ENCODE measurements around the gene SHISA7. TPM values are rescaled to one million over a fixed set of nuclear protein-coding genes. Genes with fewer than 3 reads are reported as not detected.
"Not testable (repeated sequence)": the region's sequence is repeated elsewhere in the genome, so short reads cannot be mapped to it uniquely, and the experiment has no call there.

Gene SHISA7
- total RNA-seq, 1 donor from 2014 or later: not detected

GRCh38 chr19:55418185-55418584, 24.9 kb downstream of the SHISA7 start:
- DNase-seq: peak; percentile 89

GRCh38 chr19:55410168-55410567, 32.9 kb downstream of the SHISA7 start:
- no peak for DNase-seq

- DNase-seq: not testable (repeated sequence)
These were observed 33.9 kb downstream of the SHISA7 start for GRCh38 chr19:55409179-55409578.

- no peak for DNase-seq
These were observed 34.6 kb downstream of the SHISA7 start for GRCh38 chr19:55408533-55408872.

GRCh38 chr19:55407800-55408532, 35.1 kb downstream of the SHISA7 start:
- peak; percentile 100 for DNase-seq

- not testable (repeated sequence) for DNase-seq
These were observed 35.6 kb downstream of the SHISA7 start, which contains the start of gene UBE2S for GRCh38 chr19:55407550-55407799. TSS of gene UBE2S (minus strand) at chr19:55407788. CDS start at chr19:55407589, 199 bp downstream.

GRCh38 chr19:55406826-55407549, 36.1 kb downstream of the SHISA7 start:
- peak; percentile 37 for DNase-seq

GRCh38 chr19:55406091-55406825, 36.8 kb downstream of the SHISA7 start:
- DNase-seq: no peak

- DNase-seq: no peak
These were observed 37.5 kb downstream of the SHISA7 start for GRCh38 chr19:55405638-55406037.

GRCh38 chr19:55402509-55402908, 40.6 kb downstream of the SHISA7 start:
- DNase-seq: no peak

- DNase-seq: not testable (repeated sequence)
These were observed 41.7 kb downstream of the SHISA7 start for GRCh38 chr19:55401390-55401789.

- no peak for DNase-seq
These were observed 42.6 kb downstream of the SHISA7 start for GRCh38 chr19:55400281-55401087.

- no peak for DNase-seq
These were observed 44.7 kb downstream of the SHISA7 start for GRCh38 chr19:55398200-55398925.

GRCh38 chr19:55392820-55393761, 50.0 kb downstream of the SHISA7 start:
- no peak for DNase-seq

GRCh38 chr19:55391702-55392615, 51.1 kb downstream of the SHISA7 start:
- DNase-seq: no peak

- DNase-seq: no peak
These were observed 51.9 kb downstream of the SHISA7 start for GRCh38 chr19:55391191-55391670.

GRCh38 chr19:55390461-55390880, 52.6 kb downstream of the SHISA7 start:
- no peak for DNase-seq

GRCh38 chr19:55389386-55390317, 53.4 kb downstream of the SHISA7 start:
- no peak for DNase-seq

Data from tongue (tissue), 2 donors.